HG02642 (cell line): ENCODE data around the gene PFKP.
A peak's percentile ranks its signal among the peaks of the same experiment; 100 is the strongest.

Source experiments
- ATAC-seq: cut with Tn5 transposase; IDR thresholded peaks from one replicate; pipeline ENCODE4 v1.9.1; 2021; ENCODE audit warnings: mild to moderate bottlenecking; ENCODE audit not compliant: unreplicated experiment, poor library complexity

Gene PFKP

DNA sequence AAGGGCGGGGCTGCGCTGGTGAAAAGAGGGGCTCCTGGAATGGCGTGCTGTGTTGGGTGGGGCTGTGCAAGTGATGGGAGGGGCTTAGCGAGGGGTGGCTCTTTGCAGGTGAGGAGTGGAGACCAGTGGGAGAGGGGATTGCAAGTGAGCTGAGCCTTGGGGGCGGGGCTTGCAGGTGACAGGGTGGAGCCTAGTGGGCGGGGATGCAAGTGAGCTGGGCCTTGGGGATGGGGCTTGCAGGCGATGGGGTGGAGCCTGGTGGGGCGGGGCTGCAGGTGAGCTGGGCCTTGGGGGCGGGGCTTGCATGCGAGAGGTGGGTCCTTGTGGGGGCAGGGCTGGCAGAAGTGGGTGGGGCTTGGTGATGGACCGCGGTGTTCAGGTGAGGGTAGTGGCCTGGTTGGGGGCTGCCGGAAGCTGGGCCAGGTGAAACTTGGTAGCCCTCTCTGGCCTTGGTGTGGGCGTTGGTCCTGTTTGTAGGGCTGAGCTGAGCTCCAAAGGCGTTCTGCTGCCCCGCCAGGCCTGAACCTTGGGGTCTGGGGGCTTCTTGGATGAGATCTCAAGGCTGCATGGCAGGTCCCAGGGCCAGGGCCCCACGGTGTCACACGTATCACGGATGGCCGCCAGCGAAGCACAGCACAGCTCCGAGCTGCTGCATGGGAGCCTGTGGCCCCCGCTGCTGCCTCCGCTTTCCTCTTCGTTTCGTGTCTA lies 106.0 kb downstream of the PFKP start:
- ATAC-seq, result peak; percentile 24

DNA sequence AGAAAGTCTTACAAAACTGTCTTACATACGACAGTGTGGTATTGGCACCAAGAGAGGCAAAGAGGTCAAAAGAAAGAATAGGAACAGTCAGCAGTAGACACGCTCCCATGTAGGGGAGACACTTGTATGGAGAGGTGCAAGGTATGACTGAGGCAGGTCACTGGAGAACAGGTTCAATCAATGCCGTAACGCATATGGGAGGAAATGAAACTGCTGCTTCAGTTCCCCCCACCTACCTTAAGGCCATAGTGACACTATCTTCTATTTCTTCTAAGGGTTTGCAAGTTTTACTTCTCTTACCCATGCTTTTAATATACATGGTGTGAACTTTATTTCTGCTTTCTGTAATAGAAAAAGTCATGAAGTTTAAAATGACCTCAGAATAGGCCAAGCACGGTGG lies 110.7 kb downstream of the PFKP start:
- ATAC-seq, result no peak

DNA sequence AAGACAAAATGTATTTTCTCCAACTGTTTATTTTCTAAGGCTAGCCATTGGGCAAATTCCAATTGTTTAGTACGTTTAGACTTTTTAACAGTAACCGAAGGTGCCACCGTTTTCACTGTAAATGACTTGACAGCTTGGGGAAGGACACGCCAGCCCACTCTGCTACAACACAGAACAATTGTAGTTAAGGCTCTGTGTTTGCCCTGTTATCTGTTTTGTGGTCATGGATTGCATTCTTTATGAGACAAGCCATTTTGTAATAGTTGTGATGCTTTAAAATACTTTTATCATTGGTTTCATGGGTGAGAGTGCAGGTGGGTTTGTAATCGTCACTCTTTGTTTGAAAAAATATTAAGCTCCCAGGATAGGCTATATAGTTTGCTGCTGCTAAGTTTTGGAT lies 111.8 kb downstream of the PFKP start:
- ATAC-seq, result no peak

DNA sequence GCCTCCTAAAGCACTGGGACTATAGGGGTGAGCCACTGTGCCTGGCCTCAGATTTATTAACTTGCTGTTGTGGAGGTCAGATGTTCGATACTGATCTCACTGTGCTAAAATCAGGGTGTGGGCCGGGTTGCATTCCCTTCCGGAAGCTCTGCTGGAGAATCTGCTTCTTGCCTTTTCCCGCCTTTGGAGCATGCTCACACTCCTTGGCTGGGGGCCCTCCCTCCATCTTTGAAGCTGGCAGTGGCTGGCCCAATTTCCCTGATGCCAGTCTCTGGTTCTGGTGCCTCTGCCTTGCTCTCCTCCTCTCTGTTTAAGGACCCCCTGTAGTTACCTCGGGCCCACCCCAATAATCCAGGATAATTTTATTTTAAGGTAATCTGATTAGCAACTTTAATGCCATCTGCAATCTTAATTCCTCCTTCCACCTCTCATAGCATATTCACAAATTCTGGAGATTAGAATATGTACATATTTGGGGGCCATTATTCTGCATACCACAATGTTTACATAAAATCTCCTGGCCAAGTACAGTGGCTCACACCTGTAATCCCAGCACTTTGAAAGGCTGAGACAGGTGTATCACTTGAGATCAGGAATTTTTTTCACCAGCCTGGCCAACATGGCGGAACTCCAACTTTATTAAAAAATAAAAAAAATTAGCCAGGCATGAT lies 113.1 kb downstream of the PFKP start:
- no peak for ATAC-seq

DNA sequence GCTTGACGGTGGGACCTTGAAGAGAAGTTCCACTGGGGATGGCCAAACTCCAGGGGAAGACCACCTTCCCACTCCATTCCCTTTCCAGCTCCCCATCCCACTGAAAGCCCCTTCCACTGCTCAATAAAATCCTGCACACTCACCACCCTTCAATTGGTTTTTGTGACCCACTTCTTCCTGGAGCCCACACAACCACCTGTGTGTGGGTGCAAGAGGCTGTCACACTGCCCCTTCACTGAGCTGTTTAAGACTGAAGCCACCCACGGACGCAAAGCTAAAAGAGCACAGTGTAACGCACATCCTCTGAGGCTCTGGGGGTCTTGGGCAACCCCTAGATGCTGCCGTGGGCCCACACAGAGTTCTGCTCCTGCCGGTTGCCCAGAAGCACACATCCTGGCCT lies 118.0 kb downstream of the PFKP start:
- no peak for ATAC-seq

DNA sequence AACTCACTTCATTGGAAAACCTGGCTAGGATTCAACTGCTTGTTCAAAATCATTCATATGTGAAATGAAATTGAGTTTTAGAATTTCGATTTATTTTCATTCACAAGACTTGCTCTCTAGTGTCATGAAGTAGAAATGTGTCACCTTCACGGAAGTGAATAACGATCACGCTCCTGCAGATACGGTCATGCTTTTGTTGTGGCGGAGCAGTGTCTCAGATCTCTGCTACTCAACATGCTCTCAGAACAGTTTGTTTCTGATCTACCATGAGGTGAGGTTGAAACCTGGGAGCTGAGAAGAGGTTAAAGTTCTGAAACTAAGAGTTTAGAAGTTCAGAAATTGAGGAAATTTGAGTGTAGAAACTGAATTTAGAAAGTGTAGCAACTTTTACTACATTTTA lies 119.0 kb downstream of the PFKP start:
- ATAC-seq, result no peak
